Gastrocnemius medialis (tissue), 4 donors: ENCODE measurements around the gene CRB2.

Source experiments
- POLR2A ChIP-seq, 2 donors: fragments of 450-650 bp; IDR thresholded peaks; one replicate each; pipeline ENCODE4 v1.6.1; 2017; ENCODE audit warnings: antibody characterized with exemption in 2 of 2, mild to moderate bottlenecking in 2 of 2, moderate library complexity in 2 of 2
- TF ChIP-seq, protein P1 (sequence below), 5 experiments: fragments of 450-650 bp in 3 of 5; fragments of 200-600 bp in 2 of 5; sonication (generic) in 2 of 5; IDR thresholded peaks in 4 of 5; conservative IDR thresholded peaks in 1 of 5; 1 replicate in 4 of 5; 2 replicates in 1 of 5; pipeline ENCODE4 v1.5.1; 2016 to 2019; ENCODE audit warnings: antibody characterized with exemption in 5 of 5, mild to moderate bottlenecking in 3 of 5, moderate library complexity in 3 of 5

DNA sequence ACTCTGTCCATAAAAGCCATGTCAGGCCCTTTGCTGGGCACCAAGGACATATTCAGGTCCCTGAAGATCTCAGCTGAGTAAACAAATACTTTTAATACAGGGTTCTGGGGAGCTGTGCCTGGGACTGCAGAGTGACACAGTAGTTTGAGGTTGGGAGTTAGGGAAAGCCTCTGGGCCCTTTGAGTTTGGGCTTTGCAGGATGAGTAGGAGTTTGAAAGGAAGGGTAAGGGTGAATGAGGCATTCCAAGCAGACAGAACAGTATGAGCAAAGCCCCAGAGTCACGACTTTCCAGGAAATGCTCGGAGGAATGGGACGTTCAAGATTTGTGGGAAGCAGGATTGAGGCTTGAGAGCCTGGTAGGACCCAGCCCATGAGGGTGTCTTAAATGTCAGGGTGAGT is 13.3 kb downstream of the CRB2 start:
- TF ChIP-seq, protein P1, sequence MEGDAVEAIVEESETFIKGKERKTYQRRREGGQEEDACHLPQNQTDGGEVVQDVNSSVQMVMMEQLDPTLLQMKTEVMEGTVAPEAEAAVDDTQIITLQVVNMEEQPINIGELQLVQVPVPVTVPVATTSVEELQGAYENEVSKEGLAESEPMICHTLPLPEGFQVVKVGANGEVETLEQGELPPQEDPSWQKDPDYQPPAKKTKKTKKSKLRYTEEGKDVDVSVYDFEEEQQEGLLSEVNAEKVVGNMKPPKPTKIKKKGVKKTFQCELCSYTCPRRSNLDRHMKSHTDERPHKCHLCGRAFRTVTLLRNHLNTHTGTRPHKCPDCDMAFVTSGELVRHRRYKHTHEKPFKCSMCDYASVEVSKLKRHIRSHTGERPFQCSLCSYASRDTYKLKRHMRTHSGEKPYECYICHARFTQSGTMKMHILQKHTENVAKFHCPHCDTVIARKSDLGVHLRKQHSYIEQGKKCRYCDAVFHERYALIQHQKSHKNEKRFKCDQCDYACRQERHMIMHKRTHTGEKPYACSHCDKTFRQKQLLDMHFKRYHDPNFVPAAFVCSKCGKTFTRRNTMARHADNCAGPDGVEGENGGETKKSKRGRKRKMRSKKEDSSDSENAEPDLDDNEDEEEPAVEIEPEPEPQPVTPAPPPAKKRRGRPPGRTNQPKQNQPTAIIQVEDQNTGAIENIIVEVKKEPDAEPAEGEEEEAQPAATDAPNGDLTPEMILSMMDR (IDR thresholded peaks at IDR 0.05 in 4 of 5, conservative IDR thresholded peaks at IDR 0.05 in 1 of 5): no peak
- TF ChIP-seq POLR2A (IDR thresholded peaks at IDR 0.05): no peak
